ENCODE measurements around the gene MERTK. TPM values are rescaled to one million over a fixed set of nuclear protein-coding genes. Genes with fewer than 3 reads are reported as not detected.
"Not testable (repeated sequence)": the region's sequence is repeated elsewhere in the genome, so short reads cannot be mapped to it uniquely, and the experiment has no call there.

The MERTK gene
- total RNA-seq, 1 experiment from 2014 or later, result 225 TPM

GRCh38 chr2:112065966-112066365 lies 167.6 kb downstream of the MERTK start:
- in situ Hi-C loops (cut with HindIII; ENCODE audit: low pct_unique_long_range_greater_than_20kb, low sequenced_read_pairs), result no loop called here
- DNase-seq (ENCODE audit: low read depth, low spot score), result no peak

GRCh38 chr2:112069794-112070193 lies 171.4 kb downstream of the MERTK start:
- in situ Hi-C loops (cut with HindIII; ENCODE audit: low pct_unique_long_range_greater_than_20kb, low sequenced_read_pairs); DNase-seq (ENCODE audit: low read depth, low spot score): not testable (repeated sequence)

- no peak for DNase-seq (ENCODE audit: low read depth, low spot score)
- in situ Hi-C loops (cut with HindIII; ENCODE audit: low pct_unique_long_range_greater_than_20kb, low sequenced_read_pairs), result no loop called here
Observed at GRCh38 chr2:112073875-112074274, 175.5 kb downstream of the MERTK start.

- no peak for DNase-seq (ENCODE audit: low read depth, low spot score)
- in situ Hi-C loops (cut with HindIII; ENCODE audit: low pct_unique_long_range_greater_than_20kb, low sequenced_read_pairs), result no loop called here
Observed at GRCh38 chr2:112074506-112074905, 176.1 kb downstream of the MERTK start.

GRCh38 chr2:112075490-112076260 lies 177.3 kb downstream of the MERTK start:
- in situ Hi-C loops (cut with HindIII; ENCODE audit: low pct_unique_long_range_greater_than_20kb, low sequenced_read_pairs), result no loop called here
- DNase-seq (ENCODE audit: low read depth, low spot score), result no peak

GRCh38 chr2:112077814-112078213 lies 179.4 kb downstream of the MERTK start:
- in situ Hi-C loops (cut with HindIII; ENCODE audit: low pct_unique_long_range_greater_than_20kb, low sequenced_read_pairs), result no loop called here

More at GRCh38 chr2:112077814-112078213, 179.4 kb downstream of the MERTK start:
- peak; percentile 27 for DNase-seq (ENCODE audit: low read depth, low spot score)

Small RNA genes lying within 50 kb of the gene (small RNA-seq; reads per million reads assigned to genes)
- gene RN7SL297P, result 0 reads per million in 2 experiments

Other genes starting within 250 kb of the MERTK start
- gene ANAPC1, start 14.4 kb upstream of the MERTK start, total RNA-seq (2014; rRNA removed; shearing (Covaris generic)), result 73.7 and 75.7 TPM in 2 replicates
- gene TMEM87B, start 156.7 kb downstream of the MERTK start, total RNA-seq (2014; rRNA removed; shearing (Covaris generic)), result 27.4 and 29.8 TPM in 2 replicates
- not detected in 2 replicates for gene FBLN7, start 239.8 kb downstream of the MERTK start, total RNA-seq (2014; rRNA removed; shearing (Covaris generic))